NCI-H146 (cell line): ENCODE measurements around the gene DCDC1.

Experiments used
- DNase-seq: peaks from one replicate; lab custom pipeline; 2025; lab: John Stamatoyannopoulos, UW

Gene DCDC1

GRCh38 chr11:30914143-30914762, 455.3 kb downstream of the DCDC1 start:
- DNase-seq = peak; percentile 44

GRCh38 chr11:30911247-30911646, 458.3 kb downstream of the DCDC1 start:
- DNase-seq = no peak

GRCh38 chr11:30908857-30909256, 460.7 kb downstream of the DCDC1 start:
- DNase-seq = no peak

- DNase-seq = no peak
Observed at GRCh38 chr11:30908272-30908671, 461.3 kb downstream of the DCDC1 start.

GRCh38 chr11:30902929-30903328, 466.6 kb downstream of the DCDC1 start:
- no peak for DNase-seq

GRCh38 chr11:30895046-30895445, 474.5 kb downstream of the DCDC1 start:
- no peak for DNase-seq

- no peak for DNase-seq
Observed at GRCh38 chr11:30893318-30893717, 476.2 kb downstream of the DCDC1 start.

GRCh38 chr11:30889143-30889794, 480.3 kb downstream of the DCDC1 start:
- DNase-seq = no peak

GRCh38 chr11:30879322-30880005, 490.1 kb downstream of the DCDC1 start:
- peak; percentile 22 for DNase-seq

- DNase-seq = no peak
Observed at GRCh38 chr11:30878400-30878799, 491.1 kb downstream of the DCDC1 start.

- DNase-seq = no peak
Observed at GRCh38 chr11:30876663-30877396, 492.7 kb downstream of the DCDC1 start.

- DNase-seq = no peak
Observed at GRCh38 chr11:30876228-30876627, 493.3 kb downstream of the DCDC1 start.

GRCh38 chr11:30875806-30876205, 493.7 kb downstream of the DCDC1 start:
- no peak for DNase-seq

- no peak for DNase-seq
Observed at GRCh38 chr11:30873924-30874610, 495.5 kb downstream of the DCDC1 start.

- no peak for DNase-seq
Observed at GRCh38 chr11:30868626-30869081, 500.9 kb downstream of the DCDC1 start.

- DNase-seq = no peak
Observed at GRCh38 chr11:30863209-30863608, 506.3 kb downstream of the DCDC1 start.

GRCh38 chr11:30861531-30861930, 508.0 kb downstream of the DCDC1 start:
- DNase-seq = no peak

GRCh38 chr11:30861064-30861463, 508.5 kb downstream of the DCDC1 start:
- DNase-seq = no peak

GRCh38 chr11:30860146-30860545, 509.4 kb downstream of the DCDC1 start:
- no peak for DNase-seq

GRCh38 chr11:30859669-30860068, 509.9 kb downstream of the DCDC1 start:
- no peak for DNase-seq

GRCh38 chr11:30855383-30856006, 514.0 kb downstream of the DCDC1 start:
- peak; percentile 2 for DNase-seq
